HEK293 (cell line): Measurements from ENCODE around the gene JUP.

ENCODE experiments used
- CTCF ChIA-PET: fragments of 350-600 bp; formaldehyde crosslinking; extraction: SDS; loops from one replicate; lab custom pipeline; 2021; ENCODE audit warnings: antibody characterized with exemption; lab: Yijun Ruan, JAX
- POLR2A ChIA-PET: fragments of 300-600 bp; formaldehyde crosslinking; extraction: SDS; loops from one replicate; lab custom pipeline; 2020; ENCODE audit warnings: antibody characterized with exemption, inconsistent platforms; lab: Yijun Ruan, JAX
- H3K27ac ChIP-seq: fragments of 200-500 bp; sonication (Bioruptor generic); 2 replicates; pipeline ENCODE4 v1.5.1; 2014; ENCODE audit warnings: low read depth, low read length, control low read depth, inconsistent platforms; ENCODE audit errors: extremely low read depth
- H3K36me3 ChIP-seq, 2 experiments: fragments of 200-500 bp in 1 of 2; sonication (Bioruptor generic) in 1 of 2; 1 replicate in 1 of 2; 2 replicates in 1 of 2; pipeline ENCODE4 v1.5.1; 2014 to 2017; ENCODE audit warnings: inconsistent platforms in 2 of 2, low read length in 2 of 2; ENCODE audit not compliant: control insufficient read depth in 2 of 2, insufficient read depth in 1 of 2
- H3K4me1 ChIP-seq: fragments of 200-500 bp; sonication (Bioruptor generic); 2 replicates; pipeline ENCODE4 v1.5.1; 2014; ENCODE audit warnings: mild to moderate bottlenecking, low read length, inconsistent platforms; ENCODE audit not compliant: control insufficient read depth, insufficient read depth
- H3K4me3 ChIP-seq: 2 replicates; pipeline ENCODE4 v1.5.1; 2011; ENCODE audit warnings: low read depth, mild to moderate bottlenecking, control low read depth, low read length, moderate library complexity
- H3K9me3 ChIP-seq: fragments of 200-500 bp; sonication (Bioruptor generic); 2 replicates; pipeline ENCODE4 v1.5.1; 2014; ENCODE audit warnings: low read depth, low read length, inconsistent platforms; ENCODE audit not compliant: control insufficient read depth, insufficient read depth
- GFI1B ChIP-seq: fragments of 450-650 bp; formaldehyde crosslinking; IDR thresholded peaks from 2 replicates; pipeline ENCODE4 v1.5.1; 2016; ENCODE audit warnings: missing biosample characterization, missing genetic modification characterization
- HIC1 ChIP-seq: fragments of 450-650 bp; formaldehyde crosslinking; IDR thresholded peaks from 2 replicates; pipeline ENCODE4 v1.5.1; 2016; ENCODE audit warnings: missing biosample characterization, missing genetic modification characterization
- HOXC10 ChIP-seq: sonication (generic); formaldehyde crosslinking; IDR thresholded peaks from 2 replicates; pipeline ENCODE4 v1.8.1; 2023; ENCODE audit warnings: mild to moderate bottlenecking, missing genetic modification reagents
- INSM2 ChIP-seq: fragments of 450-650 bp; formaldehyde crosslinking; IDR thresholded peaks from 2 replicates; pipeline ENCODE4 v1.5.1; 2016; ENCODE audit warnings: missing biosample characterization, missing genetic modification characterization
- PRDM10 ChIP-seq: fragments of 450-650 bp; formaldehyde crosslinking; IDR thresholded peaks from 2 replicates; pipeline ENCODE4 v1.5.1; 2016; ENCODE audit warnings: missing biosample characterization, missing genetic modification characterization
- TSHZ1 ChIP-seq: fragments of 450-650 bp; formaldehyde crosslinking; IDR thresholded peaks from 2 replicates; pipeline ENCODE4 v1.5.1; 2016; ENCODE audit warnings: missing biosample characterization, missing genetic modification characterization, borderline replicate concordance
- ZBTB17 ChIP-seq: fragments of 450-650 bp; formaldehyde crosslinking; IDR thresholded peaks from 2 replicates; pipeline ENCODE4 v1.5.1; 2016; ENCODE audit warnings: missing biosample characterization, missing genetic modification characterization
- ZBTB49 ChIP-seq: fragments of 450-650 bp; formaldehyde crosslinking; IDR thresholded peaks from 2 replicates; pipeline ENCODE4 v1.5.1; 2016; ENCODE audit warnings: missing biosample characterization, missing genetic modification characterization, low read depth
- ZNF184 ChIP-seq: fragments of 450-650 bp; IDR thresholded peaks from 2 replicates; pipeline ENCODE4 v1.5.1; 2018; ENCODE audit warnings: missing biosample characterization, mild to moderate bottlenecking, missing genetic modification characterization
- ZNF433 ChIP-seq: fragments of 450-650 bp; formaldehyde crosslinking; IDR thresholded peaks from 2 replicates; pipeline ENCODE4 v1.5.1; 2016; ENCODE audit warnings: missing biosample characterization, missing genetic modification characterization, low read depth
- ZNF549 ChIP-seq: fragments of 450-650 bp; IDR thresholded peaks from 2 replicates; pipeline ENCODE4 v1.5.1; 2018; ENCODE audit warnings: missing biosample characterization, missing genetic modification characterization, mild to moderate bottlenecking, inconsistent platforms, moderate library complexity
- ZNF600 ChIP-seq: fragments of 450-650 bp; formaldehyde crosslinking; IDR thresholded peaks from 2 replicates; pipeline ENCODE4 v1.5.1; 2016; ENCODE audit warnings: missing biosample characterization, missing genetic modification characterization
- ZNF621 ChIP-seq: fragments of 450-650 bp; formaldehyde crosslinking; IDR thresholded peaks from 2 replicates; pipeline ENCODE4 v1.5.1; 2017; ENCODE audit warnings: missing biosample characterization, missing genetic modification characterization
- ZNF645 ChIP-seq: fragments of 450-650 bp; formaldehyde crosslinking; IDR thresholded peaks from 2 replicates; pipeline ENCODE4; 2016; ENCODE audit warnings: missing biosample characterization, missing genetic modification characterization
- ZSCAN4 ChIP-seq: fragments of 450-650 bp; formaldehyde crosslinking; IDR thresholded peaks from 2 replicates; pipeline ENCODE4 v1.5.1; 2017; ENCODE audit warnings: missing biosample characterization, missing genetic modification characterization

Gene JUP

GRCh38 chr17:41734949-41735313, 51.6 kb downstream of the JUP start (continued):
- TF ChIP-seq HIC1 (peak; percentile 62; the same call in 1 of the 2 replicates), ZNF621 (tag by site-specific recombination) (no peak), TSHZ1 (tag by site-specific recombination) (no peak), ZNF600 (peak; percentile 69), GFI1B (no peak), ZNF645 (tag by site-specific recombination) (no peak)

GRCh38 chr17:41734139-41734948, 52.2 kb downstream of the JUP start, which contains the start of gene HAP1:
TSS of gene HAP1 (minus strand) at chr17:41734643. CDS start at chr17:41734634, 9 bp downstream.
- POLR2A ChIA-PET, result interaction anchor here (0.6 to 2.4 kb wide), 25 partner anchors 10 to 232 kb away, joined by 3 to 28 read pairs (median 5); partner anchors contain the start of genes ACLY, CNP, FKBP10 and JUP
- peaks cover 0 to 6% of the 10 kb centered on the region in 2 experiments; a peak in 1 of 3 replicates for H3K36me3 ChIP-seq
- peaks cover 2% of the 10 kb centered on the region; the same call in 1 of the 2 replicates for H3K4me1 ChIP-seq
- H3K27ac ChIP-seq, result peak within 1 kb of the TSS; percentile 56; the same call in 1 of the 2 replicates
- H3K9me3 ChIP-seq, result no peaks in the 10 kb centered on the region
- CTCF ChIA-PET, result interaction anchor here (0.5 to 1.3 kb wide), 6 partner anchors 52 to 157 kb away, joined by 3 to 9 read pairs (median 4); partner anchors contain the start of gene JUP
- H3K4me3 ChIP-seq, result peak within 1 kb of the TSS; percentile 64
- TF ChIP-seq ZBTB49 (tag by site-specific recombination) (no peak), ZBTB17 (tag by site-specific recombination) (peak; percentile 78), ZNF600 (peak; percentile 65; the same call in 1 of the 2 replicates), ZSCAN4 (tag by site-specific recombination) (no peak), ZNF549 (tag by site-specific recombination) (no peak), PRDM10 (peak; percentile 100), ZNF184 (tag by site-specific recombination) (no peak), ZNF433 (no peak), HOXC10 (CRISPR knock-in tag) (no peak), INSM2 (tag by site-specific recombination) (no peak), ZNF621 (tag by site-specific recombination) (no peak)
